ENCODE measurements around the gene BOK. TPM values are rescaled to one million over a fixed set of nuclear protein-coding genes. Genes with fewer than 3 reads are reported as not detected.

BOK gene
- total RNA-seq, 1 experiment from 2014 or later: 69.6 TPM

GRCh38 chr2:241598487-241598886, 39.9 kb downstream of the BOK start:
- no peak for DNase-seq (ENCODE audit: low read depth)

- DNase-seq (ENCODE audit: low read depth): no peak
Observed at GRCh38 chr2:241599615-241600014, 41.1 kb downstream of the BOK start.

GRCh38 chr2:241601841-241602240, 43.3 kb downstream of the BOK start:
- no peak for DNase-seq (ENCODE audit: low read depth)

- DNase-seq (ENCODE audit: low read depth): no peak
Observed at GRCh38 chr2:241602720-241603119, 44.2 kb downstream of the BOK start.

GRCh38 chr2:241603686-241604085, 45.1 kb downstream of the BOK start:
- DNase-seq (ENCODE audit: low read depth): no peak

- DNase-seq (ENCODE audit: low read depth): no peak
Observed at GRCh38 chr2:241606186-241606585, 47.6 kb downstream of the BOK start.

- DNase-seq (ENCODE audit: low read depth): no peak
Observed at GRCh38 chr2:241607162-241607885, 48.8 kb downstream of the BOK start.

GRCh38 chr2:241608881-241609280, 50.3 kb downstream of the BOK start:
- DNase-seq (ENCODE audit: low read depth): no peak

- DNase-seq (ENCODE audit: low read depth): peak; percentile 66
Observed at GRCh38 chr2:241609859-241610793, 51.6 kb downstream of the BOK start.

- no peak for DNase-seq (ENCODE audit: low read depth)
Observed at GRCh38 chr2:241611062-241611461, 52.5 kb downstream of the BOK start.

- DNase-seq (ENCODE audit: low read depth): no peak
Observed at GRCh38 chr2:241612156-241613016, 53.8 kb downstream of the BOK start.

- DNase-seq (ENCODE audit: low read depth): no peak
Observed at GRCh38 chr2:241613017-241613780, 54.7 kb downstream of the BOK start.

GRCh38 chr2:241615041-241615440, 56.5 kb downstream of the BOK start:
- no peak for DNase-seq (ENCODE audit: low read depth)

GRCh38 chr2:241615522-241616052, 57.0 kb downstream of the BOK start:
- no peak for DNase-seq (ENCODE audit: low read depth)

GRCh38 chr2:241616168-241617125, 57.9 kb downstream of the BOK start:
- no peak for DNase-seq (ENCODE audit: low read depth)

- DNase-seq (ENCODE audit: low read depth): no peak
Observed at GRCh38 chr2:241617431-241618154, 59.0 kb downstream of the BOK start.

- no peak for DNase-seq (ENCODE audit: low read depth)
Observed at GRCh38 chr2:241618296-241618805, 59.8 kb downstream of the BOK start.

GRCh38 chr2:241618829-241619228, 60.3 kb downstream of the BOK start:
- no peak for DNase-seq (ENCODE audit: low read depth)
